Measurements from ENCODE around the gene TRAF3IP1.

The TRAF3IP1 gene

GRCh38 chr2:238449241-238449640 is 128.9 kb downstream of the TRAF3IP1 start:
- DNase-seq (ENCODE audit: low spot score) = no peak

- DNase-seq (ENCODE audit: low spot score) = peak; percentile 66
These were observed 129.6 kb downstream of the TRAF3IP1 start for GRCh38 chr2:238449909-238450417.

- no peak for DNase-seq (ENCODE audit: low spot score)
These were observed 130.1 kb downstream of the TRAF3IP1 start for GRCh38 chr2:238450440-238450861.
